ENCODE results near the gene INPP5E. TPM values are rescaled to one million over a fixed set of nuclear protein-coding genes. Genes with fewer than 3 reads are reported as not detected.

The INPP5E gene, protein sequence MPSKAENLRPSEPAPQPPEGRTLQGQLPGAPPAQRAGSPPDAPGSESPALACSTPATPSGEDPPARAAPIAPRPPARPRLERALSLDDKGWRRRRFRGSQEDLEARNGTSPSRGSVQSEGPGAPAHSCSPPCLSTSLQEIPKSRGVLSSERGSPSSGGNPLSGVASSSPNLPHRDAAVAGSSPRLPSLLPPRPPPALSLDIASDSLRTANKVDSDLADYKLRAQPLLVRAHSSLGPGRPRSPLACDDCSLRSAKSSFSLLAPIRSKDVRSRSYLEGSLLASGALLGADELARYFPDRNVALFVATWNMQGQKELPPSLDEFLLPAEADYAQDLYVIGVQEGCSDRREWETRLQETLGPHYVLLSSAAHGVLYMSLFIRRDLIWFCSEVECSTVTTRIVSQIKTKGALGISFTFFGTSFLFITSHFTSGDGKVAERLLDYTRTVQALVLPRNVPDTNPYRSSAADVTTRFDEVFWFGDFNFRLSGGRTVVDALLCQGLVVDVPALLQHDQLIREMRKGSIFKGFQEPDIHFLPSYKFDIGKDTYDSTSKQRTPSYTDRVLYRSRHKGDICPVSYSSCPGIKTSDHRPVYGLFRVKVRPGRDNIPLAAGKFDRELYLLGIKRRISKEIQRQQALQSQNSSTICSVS
- polyA plus RNA-seq (2013), result 9.8 and 10.3 TPM in 2 replicates

DNA sequence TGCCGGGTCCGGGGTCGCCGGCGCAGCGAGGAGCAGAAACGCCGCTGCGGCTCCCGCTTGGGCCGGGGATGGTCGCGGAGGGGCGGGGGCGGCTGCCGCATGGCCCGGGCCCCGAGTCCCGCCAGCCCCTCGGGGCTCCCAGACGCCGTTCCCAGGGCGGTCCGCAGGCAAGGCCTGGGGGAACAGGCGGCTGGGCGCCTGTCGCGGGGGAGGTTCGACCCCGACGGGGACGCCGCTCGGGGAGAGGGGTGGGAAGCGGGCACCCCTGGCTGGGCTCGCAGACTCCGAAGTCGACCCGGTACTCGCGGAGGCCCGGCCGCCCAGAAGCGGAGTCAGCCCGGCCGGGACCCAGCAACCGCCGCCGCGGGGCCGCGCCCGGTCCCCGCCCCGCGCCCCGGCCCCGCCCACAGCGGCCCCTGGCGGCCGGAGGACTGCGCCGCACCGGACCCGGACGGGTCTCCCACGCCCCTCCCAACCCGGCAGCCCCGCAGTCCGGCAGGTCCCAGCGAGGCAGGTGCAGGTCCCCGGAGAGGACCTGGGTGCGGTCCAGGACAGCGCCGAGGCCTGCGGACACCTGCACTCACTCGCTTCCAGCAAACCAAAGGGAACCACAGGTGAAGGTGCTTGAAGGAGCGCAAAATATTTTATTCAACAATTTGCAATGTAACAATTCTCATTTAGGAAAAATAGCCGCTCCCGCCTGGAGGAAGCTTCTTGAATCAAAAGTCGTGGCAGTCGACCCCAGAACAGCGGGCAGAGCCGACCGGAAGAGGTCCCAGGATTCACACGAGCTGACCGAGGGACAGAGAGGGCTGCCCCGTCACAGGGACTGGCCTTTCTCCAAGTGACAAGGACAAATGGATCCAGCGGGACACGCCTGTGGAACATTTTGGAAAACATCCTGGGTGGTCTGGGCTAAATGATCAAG is at the start of gene INPP5E:
Gene INPP5E, minus strand, starts transcription at position 365 of the 928 bp plus-strand sequence. CDS start 426 bp downstream, outside the sequence.
- H2BK120ac ChIP-seq (ENCODE audit: insufficient read depth, low read length, poor library complexity), result peak within 1 kb of the TSS; percentile 47
- H3K4me3 ChIP-seq (ENCODE audit: low read depth, low read length), result peak within 1 kb of the TSS; percentile 92
- H3K4me1 ChIP-seq (ENCODE audit: control insufficient read depth in 1 of 2, insufficient read depth in 2 of 2, low read length in 2 of 2), result peaks cover 7 to 12% of the 10 kb centered on the region in 2 experiments
- H2AFZ ChIP-seq (ENCODE audit: insufficient read depth, low read length, poor library complexity), result peak within 1 kb of the TSS; percentile 84
- peak within 1 kb of the TSS; percentile 42 for H2BK5ac ChIP-seq (ENCODE audit: low read depth, low read length, poor library complexity)
- peak within 1 kb of the TSS; percentile 70 for H3K4ac ChIP-seq (ENCODE audit: low read depth, low read length)
- H3K4me2 ChIP-seq (ENCODE audit: low read length), result peak within 1 kb of the TSS; percentile 89
- no peak within 1 kb of the TSS for H3K23ac ChIP-seq (ENCODE audit: low read length)
- H4K91ac ChIP-seq (ENCODE audit: low read depth, low read length), result peak within 1 kb of the TSS; percentile 88
- peak within 1 kb of the TSS; percentile 37 for H2AK5ac ChIP-seq (ENCODE audit: low read length)
- H3K27ac ChIP-seq (ENCODE audit: low read depth, low read length), result peak within 1 kb of the TSS; percentile 45
- WGBS (ENCODE audit: extremely low coverage, insufficient coverage, insufficient read length), result no CpG with 5 or more reads among the region's 90 CpGs
- H3K9me3 ChIP-seq (ENCODE audit: insufficient read depth, low read depth, low read length), result no peaks in the 10 kb centered on the region
- H3K9ac ChIP-seq (ENCODE audit: low read length), result peak within 1 kb of the TSS; percentile 97
- peak within 1 kb of the TSS; percentile 94 for H4K8ac ChIP-seq (ENCODE audit: low read depth, low read length)
- peaks cover 53 to 54% of the 10 kb centered on the region in 2 experiments for H3K36me3 ChIP-seq (ENCODE audit: control insufficient read depth in 1 of 2, insufficient read depth in 2 of 2, low read length in 2 of 2)
- no peaks in the 10 kb centered on the region for H3K27me3 ChIP-seq (ENCODE audit: insufficient read depth, low read length)
- H3K79me1 ChIP-seq (ENCODE audit: low read length), result peaks cover 7% of the 10 kb centered on the region
- peak within 1 kb of the TSS; percentile 57 for H3K18ac ChIP-seq (ENCODE audit: low read length)
- H3K79me2 ChIP-seq (ENCODE audit: control insufficient read depth, insufficient read depth, low read length, poor library complexity), result peaks cover 9% of the 10 kb centered on the region
- peak; percentile 54 to 89 for DNase-seq
- H3K14ac ChIP-seq (ENCODE audit: low read length), result peak within 1 kb of the TSS; percentile 83
- H2BK12ac ChIP-seq (ENCODE audit: low read length), result no peak within 1 kb of the TSS
- peak within 1 kb of the TSS; percentile 94 for H4K12ac ChIP-seq (ENCODE audit: low read depth, low read length)

DNA sequence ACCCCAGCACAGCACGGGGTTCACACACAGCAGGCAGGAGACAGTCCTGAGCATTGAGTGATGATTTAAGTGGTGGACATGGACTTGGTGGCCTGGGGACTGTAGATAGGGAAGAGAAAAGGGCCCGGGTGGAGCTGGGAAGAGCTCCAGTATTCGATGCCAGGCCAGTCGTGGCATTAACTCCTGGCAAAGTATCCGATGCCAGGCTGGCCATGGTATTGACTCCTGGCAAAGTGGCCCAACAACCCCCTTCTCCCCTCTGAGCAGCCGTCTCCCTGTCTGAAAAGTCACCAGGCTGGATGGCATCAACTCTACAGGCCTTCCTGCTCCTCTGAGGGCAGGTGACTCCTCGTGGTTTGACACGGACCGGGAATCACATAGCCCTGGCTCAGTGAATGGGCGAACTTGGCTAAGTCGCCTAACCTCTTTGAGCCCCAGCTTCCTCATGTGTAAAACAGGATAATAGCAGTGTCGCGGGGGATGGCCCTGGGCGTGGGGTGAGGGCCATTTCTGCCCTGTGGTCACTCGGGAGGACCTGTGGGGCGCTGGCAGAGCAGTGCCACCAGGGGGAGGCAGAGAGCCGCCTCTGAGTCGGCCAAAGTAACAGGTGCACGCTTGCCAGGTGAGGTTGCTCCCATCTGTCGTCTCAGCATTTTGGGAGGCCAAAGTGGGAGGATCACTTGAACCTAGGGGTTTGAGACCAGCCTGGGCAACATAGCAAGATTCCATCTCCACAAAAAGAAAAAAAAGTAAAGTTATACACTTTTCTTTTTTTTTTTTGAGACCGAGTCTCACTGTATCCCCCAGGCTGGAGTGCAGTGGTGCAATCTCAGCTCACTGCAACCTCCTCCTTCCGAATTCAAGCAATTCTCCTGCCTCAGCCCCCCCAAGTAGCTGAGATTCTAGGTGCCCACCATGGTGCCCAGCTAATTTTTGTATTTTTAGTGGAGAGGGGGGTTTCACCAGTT is 48.9 kb upstream of the INPP5E start:
- Histone ChIP-seq H3K4ac (ENCODE audit: low read depth, low read length) (no peak overlapping the region), H3K79me1 (ENCODE audit: low read length) (peaks cover 5% of the 10 kb centered on the region), H2BK12ac (ENCODE audit: low read length) (no peak overlapping the region), H2AK5ac (ENCODE audit: low read length) (no peak overlapping the region), H3K4me2 (ENCODE audit: low read length) (no peak overlapping the region), H3K4me3 (ENCODE audit: low read depth, low read length) (no peak overlapping the region), H4K12ac (ENCODE audit: low read depth, low read length) (no peak overlapping the region), H4K8ac (ENCODE audit: low read depth, low read length) (no peak overlapping the region), H3K27ac (ENCODE audit: low read depth, low read length) (no peak overlapping the region), H2AFZ (ENCODE audit: insufficient read depth, low read length, poor library complexity) (no peak overlapping the region), H3K9ac (ENCODE audit: low read length) (no peak overlapping the region), H3K4me1 (ENCODE audit: control insufficient read depth in 1 of 2, insufficient read depth in 2 of 2, low read length in 2 of 2) (peaks cover 4 to 7% of the 10 kb centered on the region in 2 experiments), H3K27me3 (ENCODE audit: insufficient read depth, low read length) (no peaks in the 10 kb centered on the region), H3K36me3 (ENCODE audit: control insufficient read depth in 1 of 2, insufficient read depth in 2 of 2, low read length in 2 of 2) (no peaks in the 10 kb centered on the region), H4K91ac (ENCODE audit: low read depth, low read length) (no peak overlapping the region), H3K79me2 (ENCODE audit: control insufficient read depth, insufficient read depth, low read length, poor library complexity) (peaks cover under 1% of the 10 kb centered on the region), H3K9me3 (ENCODE audit: insufficient read depth, low read depth, low read length) (no peaks in the 10 kb centered on the region), H3K23ac (ENCODE audit: low read length) (no peak overlapping the region), H3K14ac (ENCODE audit: low read length) (no peak overlapping the region), H2BK5ac (ENCODE audit: low read depth, low read length, poor library complexity) (no peak overlapping the region), H3K18ac (ENCODE audit: low read length) (no peak overlapping the region), H2BK120ac (ENCODE audit: insufficient read depth, low read length, poor library complexity) (no peak overlapping the region)
- DNase-seq, result peak; percentile 57 to 83
- no CpG with 5 or more reads among the region's 22 CpGs for WGBS (ENCODE audit: extremely low coverage, insufficient coverage, insufficient read length)

GRCh38 chr9:136487672-136488071 is 48.0 kb upstream of the INPP5E start:
- no peaks in the 10 kb centered on the region for H3K36me3 ChIP-seq (ENCODE audit: control insufficient read depth in 1 of 2, insufficient read depth in 2 of 2, low read length in 2 of 2)
- H3K4me2 ChIP-seq (ENCODE audit: low read length), result no peak overlapping the region
- no peak overlapping the region for H4K8ac ChIP-seq (ENCODE audit: low read depth, low read length)
- no peak overlapping the region for H3K9ac ChIP-seq (ENCODE audit: low read length)
- no peak overlapping the region for H2BK5ac ChIP-seq (ENCODE audit: low read depth, low read length, poor library complexity)
- H3K27ac ChIP-seq (ENCODE audit: low read depth, low read length), result no peak overlapping the region
- no peak overlapping the region for H4K91ac ChIP-seq (ENCODE audit: low read depth, low read length)
- peaks cover 4% of the 10 kb centered on the region for H3K79me2 ChIP-seq (ENCODE audit: control insufficient read depth, insufficient read depth, low read length, poor library complexity)
- WGBS (ENCODE audit: extremely low coverage, insufficient coverage, insufficient read length), result no CpG with 5 or more reads among the region's 7 CpGs
- no peaks in the 10 kb centered on the region for H3K9me3 ChIP-seq (ENCODE audit: insufficient read depth, low read depth, low read length)
- H2AK5ac ChIP-seq (ENCODE audit: low read length), result no peak overlapping the region
- H3K79me1 ChIP-seq (ENCODE audit: low read length), result peaks cover 9% of the 10 kb centered on the region
- H2BK12ac ChIP-seq (ENCODE audit: low read length), result no peak overlapping the region
- no peak for DNase-seq
- H3K4me3 ChIP-seq (ENCODE audit: low read depth, low read length), result no peak overlapping the region
- H3K18ac ChIP-seq (ENCODE audit: low read length), result no peak overlapping the region
- H3K4ac ChIP-seq (ENCODE audit: low read depth, low read length), result no peak overlapping the region
- H2BK120ac ChIP-seq (ENCODE audit: insufficient read depth, low read length, poor library complexity), result no peak overlapping the region
- no peak overlapping the region for H3K23ac ChIP-seq (ENCODE audit: low read length)
- H3K14ac ChIP-seq (ENCODE audit: low read length), result no peak overlapping the region
- H3K4me1 ChIP-seq (ENCODE audit: control insufficient read depth in 1 of 2, insufficient read depth in 2 of 2, low read length in 2 of 2), result peaks cover 4 to 7% of the 10 kb centered on the region in 2 experiments
- H3K27me3 ChIP-seq (ENCODE audit: insufficient read depth, low read length), result no peaks in the 10 kb centered on the region
- H2AFZ ChIP-seq (ENCODE audit: insufficient read depth, low read length, poor library complexity), result no peak overlapping the region
- no peak overlapping the region for H4K12ac ChIP-seq (ENCODE audit: low read depth, low read length)
